Pulmonary artery endothelial cell (primary cell): ENCODE results near the gene HLA-E. TPM values are rescaled to one million over a fixed set of nuclear protein-coding genes. Genes with fewer than 3 reads are reported as not detected.
"Not testable (repeated sequence)": the region's sequence is repeated elsewhere in the genome, so short reads cannot be mapped to it uniquely, and the experiment has no call there.

ENCODE experiments used
- DNase-seq: peaks from one replicate; pipeline ENCODE4 v3.0.0-alpha.2; 2011; ENCODE audit warnings: low read depth, low spot score
- total RNA-seq: library from RNA; depleted of rRNA; stranded (reverse); fragments of >200 nt; gene quantifications from 2 replicates; pipeline ENCODE4 v1.2.3, GENCODE V29; 2014

The HLA-E gene
- total RNA-seq, 1 donor from 2014 or later = 663 TPM

- DNase-seq = no peak
Observed at GRCh38 chr6:30507849-30508827, 18.8 kb downstream of the HLA-E start.

GRCh38 chr6:30508890-30509736, 19.8 kb downstream of the HLA-E start:
- DNase-seq = no peak

- no peak for DNase-seq
Observed at GRCh38 chr6:30510419-30511168, 21.3 kb downstream of the HLA-E start.

DNA sequence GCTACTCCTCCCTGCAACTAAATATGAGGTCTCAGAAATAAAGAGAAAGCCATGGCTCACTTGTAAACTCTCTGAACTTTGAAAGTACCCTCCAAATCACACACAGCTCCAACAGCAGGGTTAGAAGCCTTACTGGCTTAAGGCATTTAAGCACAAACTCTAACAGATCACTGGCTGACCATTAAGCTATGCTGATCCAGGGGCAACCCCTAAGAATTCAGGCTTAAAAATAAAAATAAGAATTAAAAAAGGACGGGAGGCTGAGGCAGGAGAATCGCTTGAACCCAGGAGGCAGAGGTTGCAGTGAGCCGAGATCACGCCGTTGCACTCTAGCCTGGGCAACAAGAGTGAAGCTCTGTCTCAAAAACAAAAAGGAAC, 21.8 kb downstream of the HLA-E start:
- no peak for DNase-seq

DNA sequence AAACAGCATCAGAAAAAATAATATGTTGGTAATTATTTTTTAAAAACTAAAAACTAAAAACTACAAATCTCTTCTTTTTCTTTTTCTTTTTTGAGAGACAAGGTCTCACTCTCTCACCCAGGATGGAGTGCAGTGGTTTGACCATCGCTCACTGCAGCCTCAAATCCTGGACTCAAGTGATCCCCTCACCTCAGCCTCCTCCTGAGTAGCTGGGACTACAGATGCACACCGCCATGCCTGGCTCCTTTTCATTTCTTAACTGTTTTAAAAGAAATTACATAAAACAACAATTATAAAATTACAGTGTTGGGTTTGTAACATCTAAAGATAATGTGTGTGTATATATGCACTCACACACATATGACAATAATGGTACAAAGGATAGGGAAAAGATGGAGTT, 24.1 kb downstream of the HLA-E start:
- DNase-seq = no peak

- DNase-seq = no peak
Observed at GRCh38 chr6:30515106-30515505, 25.8 kb downstream of the HLA-E start.

GRCh38 chr6:30515944-30516753, 26.8 kb downstream of the HLA-E start:
- peak; percentile 100 for DNase-seq

DNA sequence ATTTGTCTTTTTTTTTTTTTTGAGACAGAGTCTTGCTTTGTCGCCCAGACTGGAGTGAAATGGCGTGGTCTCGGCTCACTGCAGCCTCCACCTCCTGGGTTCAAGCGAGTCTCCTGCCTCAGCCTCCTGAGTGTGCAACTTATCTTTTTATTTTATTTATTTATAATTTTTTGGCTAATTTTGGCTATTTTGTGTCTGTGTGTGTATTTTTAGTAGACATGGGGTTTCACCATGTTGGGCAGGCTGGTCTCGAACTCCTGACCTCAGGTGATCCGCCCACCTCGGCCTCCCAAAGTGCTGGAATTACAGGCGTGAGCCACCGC, 27.4 kb downstream of the HLA-E start:
- not testable (repeated sequence) for DNase-seq

DNA sequence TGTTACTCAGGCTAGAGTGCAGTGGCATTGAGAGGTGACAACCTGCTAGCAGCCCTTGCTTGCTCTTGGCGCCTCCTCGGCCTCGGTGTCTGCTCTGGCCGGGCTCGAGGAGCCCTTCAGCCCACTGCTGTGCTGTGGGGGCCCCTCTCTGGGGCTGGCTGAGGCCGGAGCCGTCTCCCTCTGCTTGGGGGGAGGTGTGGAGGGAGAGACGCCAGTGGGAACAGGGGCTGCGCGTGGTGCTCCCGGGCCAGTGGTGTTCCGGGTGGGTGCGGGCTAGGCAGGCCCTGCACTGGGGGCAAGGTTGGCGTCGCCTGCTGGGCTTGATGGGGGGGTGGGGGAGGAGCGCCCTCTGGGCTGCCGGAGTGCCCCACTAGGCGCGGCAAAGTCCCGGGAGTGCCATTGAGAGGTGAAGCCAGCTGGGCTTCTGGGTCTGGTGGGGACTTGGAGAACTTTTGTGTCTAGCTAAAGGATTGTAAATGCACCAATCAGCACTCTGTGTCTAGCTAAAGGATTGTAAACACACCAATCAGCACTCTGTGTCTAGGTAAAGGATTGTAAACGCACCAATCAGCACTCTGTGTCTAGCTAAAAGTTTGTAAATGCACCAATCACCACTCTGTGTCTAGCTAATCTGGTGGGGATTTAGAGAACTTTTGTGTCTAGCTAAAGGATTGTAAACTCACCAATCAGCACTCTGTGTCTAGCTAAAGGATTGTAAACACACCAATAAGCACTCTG, 28.6 kb downstream of the HLA-E start:
- not testable (repeated sequence) for DNase-seq

- not testable (repeated sequence) for DNase-seq
Observed at GRCh38 chr6:30518505-30519145, 29.3 kb downstream of the HLA-E start.

DNA sequence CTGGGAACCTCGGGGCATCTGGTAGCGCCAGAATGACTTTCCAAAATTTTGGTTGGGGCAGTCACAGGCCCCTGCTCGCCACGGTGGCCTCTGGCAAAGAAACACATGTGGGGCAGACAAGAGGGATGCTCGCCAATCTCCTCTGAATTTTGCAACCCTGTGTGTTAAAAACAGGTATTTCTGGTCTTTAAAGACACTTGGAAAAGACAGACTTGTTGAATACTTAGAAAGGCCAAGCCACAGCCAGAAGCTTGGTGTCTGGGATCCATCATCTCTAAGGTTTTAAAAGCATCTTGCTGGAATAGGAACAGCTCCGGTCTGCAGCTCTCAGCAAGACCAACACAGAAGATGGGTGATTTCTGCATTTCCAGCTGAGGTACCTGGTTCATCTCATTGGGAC, 31.2 kb downstream of the HLA-E start:
- no peak for DNase-seq

DNA sequence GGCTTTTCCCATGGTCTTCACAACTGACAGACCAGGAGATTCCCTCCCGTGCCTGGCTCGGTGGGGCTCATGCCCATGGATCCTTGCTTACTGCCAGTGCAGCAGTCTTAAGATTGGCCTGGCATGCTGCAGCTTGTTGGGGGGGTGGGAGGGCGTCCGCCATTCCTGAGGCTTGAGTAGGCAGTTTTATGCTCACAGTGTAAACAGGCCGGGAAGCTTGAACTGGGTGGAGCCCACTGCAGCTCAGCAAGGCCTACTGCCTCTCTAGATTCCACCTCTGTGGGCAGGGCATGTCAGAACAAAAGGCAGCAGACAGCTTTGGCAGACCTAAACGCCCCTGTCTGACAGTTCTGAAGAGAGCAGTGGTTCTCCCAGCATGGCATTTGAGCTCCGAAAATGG, 31.8 kb downstream of the HLA-E start:
- DNase-seq = not testable (repeated sequence)

DNA sequence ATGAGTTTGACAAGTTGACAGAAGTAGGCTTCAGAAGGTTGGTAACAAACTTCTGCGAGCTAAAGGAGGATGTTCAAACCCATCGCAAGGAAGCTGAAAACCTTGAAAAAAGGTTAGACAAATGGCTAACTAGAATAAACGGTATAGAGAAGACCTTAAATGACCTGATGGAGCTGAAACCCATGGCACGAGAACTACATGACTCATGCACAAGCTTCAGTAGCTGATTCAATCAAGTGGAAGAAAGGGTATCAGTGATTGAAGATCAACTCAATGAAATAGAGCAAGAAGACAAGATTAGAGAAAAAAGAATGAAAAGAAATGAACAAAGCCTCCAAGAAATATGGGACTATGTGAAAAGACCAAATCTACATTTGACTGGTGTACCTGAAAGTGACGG, 32.6 kb downstream of the HLA-E start:
- DNase-seq = not testable (repeated sequence)

DNA sequence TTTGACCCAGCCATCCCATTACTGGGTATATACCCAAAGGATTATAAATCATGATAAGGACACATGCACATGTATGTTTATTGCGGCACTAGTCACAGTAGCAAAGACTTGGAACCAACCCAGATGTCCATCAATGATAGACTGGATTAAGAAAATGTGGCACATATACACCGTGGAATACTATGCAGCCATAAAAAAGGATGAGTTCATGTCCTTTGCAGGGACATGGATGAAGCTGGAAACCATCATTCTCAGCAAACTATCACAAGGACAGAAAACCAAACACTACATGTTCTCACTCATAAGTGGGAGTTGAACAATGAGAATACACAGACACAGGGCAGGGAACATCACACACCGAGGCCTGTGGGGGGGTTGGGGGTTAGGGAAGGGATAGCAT, 37.1 kb downstream of the HLA-E start:
- not testable (repeated sequence) for DNase-seq

DNA sequence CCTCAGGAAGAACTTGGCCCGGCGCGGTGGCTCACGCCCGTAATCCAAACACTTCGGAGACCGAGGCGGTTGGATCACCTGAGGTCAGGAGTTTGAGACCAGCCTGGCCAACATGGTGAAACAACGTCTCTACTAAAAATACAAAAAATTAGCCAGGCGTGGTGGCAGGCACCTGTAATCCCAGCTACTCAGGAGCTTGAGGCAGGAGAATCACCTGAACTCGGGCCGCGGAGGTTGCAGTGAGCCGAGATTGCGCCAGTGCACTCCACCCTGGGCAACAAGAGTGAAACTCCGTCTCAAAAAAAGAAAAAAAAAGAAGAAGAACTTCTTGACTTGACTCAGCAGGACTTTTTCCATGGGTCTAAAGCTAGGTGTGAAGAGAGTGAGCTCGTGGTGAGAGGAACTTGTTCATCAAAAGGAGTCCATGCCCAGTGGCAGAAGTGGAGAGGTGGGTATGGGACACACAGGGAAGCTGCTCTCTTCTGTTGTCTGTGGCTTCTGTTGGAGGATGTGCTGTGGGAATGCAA, 40.1 kb downstream of the HLA-E start:
- not testable (repeated sequence) for DNase-seq

DNA sequence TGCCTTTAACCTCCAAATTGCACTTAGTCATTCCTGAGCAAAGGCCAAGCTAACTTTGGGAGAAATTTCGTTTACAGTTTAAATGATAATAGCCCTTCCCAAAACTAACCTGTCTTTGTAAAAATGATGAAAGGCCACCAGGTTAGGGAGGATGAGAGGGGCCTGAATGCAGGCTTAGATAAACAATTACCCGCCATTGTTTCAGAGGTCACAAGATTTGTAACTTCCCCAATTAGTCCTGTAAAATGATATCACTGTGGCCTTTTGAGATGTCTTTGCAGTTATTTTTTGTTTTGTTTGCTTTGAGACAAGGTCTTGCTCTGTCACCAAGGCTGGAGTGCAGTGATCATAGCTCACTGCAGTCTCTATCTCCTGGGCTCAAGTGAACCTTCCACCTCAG, 40.7 kb downstream of the HLA-E start:
- no peak for DNase-seq

GRCh38 chr6:30533460-30534294, 44.4 kb downstream of the HLA-E start:
- DNase-seq = no peak

DNA sequence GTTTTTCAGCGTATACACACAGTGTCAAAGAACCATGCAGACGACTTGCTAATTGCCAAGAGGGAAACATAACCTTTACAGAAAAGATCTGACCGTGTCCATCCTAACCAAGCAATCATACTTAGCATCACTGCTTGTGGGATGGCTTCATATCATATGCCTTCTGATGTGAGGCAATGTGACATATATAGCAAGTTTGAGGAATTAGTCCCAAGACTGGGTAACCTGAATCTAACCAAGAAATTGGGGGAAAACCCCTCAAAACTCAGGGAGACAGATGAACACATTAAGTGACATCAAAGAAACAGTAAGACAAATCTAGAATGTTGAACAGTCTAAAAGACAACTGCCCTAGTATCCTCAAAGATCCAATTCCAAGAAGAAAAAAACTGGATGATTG, 48.6 kb downstream of the HLA-E start:
- DNase-seq = no peak
